ENCODE measurements around the gene BMP10. TPM values are rescaled to one million over a fixed set of nuclear protein-coding genes. Genes with fewer than 3 reads are reported as not detected.

BMP10 gene
- not detected in 2 replicates for total RNA-seq (2014; rRNA removed; shearing (Covaris generic))
- polyA plus RNA-seq (2015; cell fraction: cytosol; rRNA removed), result not detected in 2 replicates
- polyA plus RNA-seq (2015; cell fraction: nucleus; rRNA removed), result not detected in 2 replicates

DNA sequence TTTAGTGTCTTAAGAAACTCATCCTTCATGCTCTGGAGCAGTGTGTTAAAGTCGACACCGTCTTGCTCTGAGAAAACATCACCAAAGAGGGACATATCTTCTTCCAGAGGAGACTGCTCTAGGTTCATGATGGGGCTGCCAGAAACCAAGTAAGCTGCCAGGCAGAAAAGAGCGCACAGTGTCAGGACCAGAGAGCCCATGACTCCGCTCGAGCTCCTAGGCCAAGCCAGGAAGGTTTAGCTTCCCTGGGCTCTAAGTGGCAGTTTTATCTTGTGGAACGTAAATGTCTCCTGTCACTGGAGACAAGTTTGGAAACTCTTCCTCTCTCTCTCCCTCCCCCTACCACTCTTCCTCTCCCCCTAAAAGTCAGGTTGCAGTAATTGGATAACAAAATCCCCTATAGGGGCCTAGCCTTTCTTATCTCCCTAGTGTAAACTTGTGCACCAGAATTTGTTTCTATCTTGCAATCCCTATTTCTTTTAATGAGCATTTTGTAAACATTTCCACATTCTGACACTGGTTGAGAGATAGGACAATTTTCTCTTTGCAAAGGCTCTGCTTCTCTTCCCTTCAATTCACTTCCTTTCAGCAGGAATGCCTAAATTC lies at the start of gene BMP10:
BMP10 (minus strand) TSS at position 239 of the 606 bp plus-strand sequence; CDS start at position 200, 39 bp downstream.
- no peak for DNase-seq (ENCODE audit: low read depth)

GRCh38 chr2:68920481-68921170 lies 49.4 kb upstream of the BMP10 start:
- DNase-seq (ENCODE audit: low read depth), result no peak

DNA sequence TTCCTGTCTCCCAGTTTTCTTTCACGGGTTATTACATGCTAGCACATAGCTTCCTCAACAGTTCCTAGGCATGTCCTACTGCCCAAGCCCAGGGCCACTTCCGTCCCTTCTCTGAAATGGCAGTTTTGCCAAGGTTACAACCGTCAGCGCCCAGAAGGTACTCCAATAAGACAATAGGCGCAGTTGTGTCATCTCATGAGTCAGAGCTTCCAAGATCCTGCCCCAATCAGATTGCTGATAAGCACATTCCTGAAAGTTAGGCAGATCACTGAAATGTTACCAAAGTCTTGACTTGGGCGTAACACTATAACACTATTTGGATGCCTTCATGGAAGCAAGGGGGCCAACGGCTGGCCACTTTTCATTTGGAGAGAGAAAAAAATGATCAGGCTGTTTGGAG lies 47.3 kb upstream of the BMP10 start:
- peak; percentile 69 for DNase-seq (ENCODE audit: low read depth)

GRCh38 chr2:68917034-68917718 lies 46.0 kb upstream of the BMP10 start:
- DNase-seq (ENCODE audit: low read depth), result no peak

GRCh38 chr2:68916226-68916625 lies 45.0 kb upstream of the BMP10 start:
- DNase-seq (ENCODE audit: low read depth), result no peak

GRCh38 chr2:68915393-68915792 lies 44.2 kb upstream of the BMP10 start:
- no peak for DNase-seq (ENCODE audit: low read depth)

GRCh38 chr2:68913359-68913758 lies 42.2 kb upstream of the BMP10 start:
- no peak for DNase-seq (ENCODE audit: low read depth)

DNA sequence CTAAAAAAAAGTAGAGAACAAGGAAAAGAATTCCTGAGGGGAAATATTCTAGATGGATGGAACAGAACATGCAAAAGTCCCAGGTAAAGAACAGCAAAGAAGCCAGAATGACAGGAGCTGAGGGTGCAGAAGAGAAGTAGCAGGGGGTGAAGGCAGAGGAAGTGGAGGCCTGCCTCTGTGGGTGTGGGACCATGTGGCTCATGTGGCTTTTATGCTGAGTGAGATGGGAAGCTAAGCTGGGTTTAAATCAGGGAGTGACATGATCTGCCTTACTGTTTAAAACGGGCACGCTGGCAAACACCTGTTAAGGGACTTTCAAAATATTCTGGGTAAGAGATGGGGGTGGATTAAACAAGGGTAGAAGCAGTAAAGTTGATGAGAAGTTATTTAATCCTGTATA lies 41.5 kb upstream of the BMP10 start:
- DNase-seq (ENCODE audit: low read depth), result no peak

DNA sequence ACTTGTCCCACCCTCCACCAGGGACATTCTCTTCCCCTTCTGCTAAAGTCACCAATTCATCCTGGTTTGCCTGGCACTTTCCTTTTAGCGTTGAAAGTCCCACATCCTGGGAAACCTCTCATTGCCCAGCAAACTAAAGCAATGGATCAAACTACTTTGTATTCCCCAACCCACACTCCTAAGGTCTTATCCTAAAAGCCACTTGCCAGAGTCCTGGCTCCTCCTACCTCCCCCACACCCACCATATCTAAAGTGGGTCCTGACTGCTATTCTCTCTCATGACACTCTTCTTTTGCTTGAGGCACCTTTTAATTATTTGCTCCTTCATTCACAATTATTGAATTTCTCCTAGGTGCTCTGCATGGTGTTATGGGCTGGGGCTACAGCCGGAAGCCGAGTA lies 40.9 kb upstream of the BMP10 start:
- DNase-seq (ENCODE audit: low read depth), result no peak

DNA sequence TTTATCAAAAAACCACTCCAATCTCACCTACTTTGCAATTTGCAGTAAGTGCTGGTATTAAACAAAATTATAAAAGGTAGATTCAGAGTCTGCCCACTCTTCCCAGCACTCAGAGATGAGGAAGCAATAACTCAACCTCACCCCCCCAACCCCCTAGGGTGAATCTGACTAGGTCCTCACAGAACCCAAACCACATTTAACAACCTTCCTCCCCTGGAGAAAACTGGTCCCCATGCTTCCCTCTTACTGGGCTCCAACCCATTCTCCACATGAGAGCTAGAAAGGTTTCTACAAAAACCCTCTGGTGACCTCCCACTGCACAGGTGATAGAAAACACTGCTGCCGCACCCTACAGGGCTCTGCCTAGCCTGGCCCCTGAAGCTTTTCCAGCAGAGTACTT lies 40.5 kb upstream of the BMP10 start:
- no peak for DNase-seq (ENCODE audit: low read depth)

DNA sequence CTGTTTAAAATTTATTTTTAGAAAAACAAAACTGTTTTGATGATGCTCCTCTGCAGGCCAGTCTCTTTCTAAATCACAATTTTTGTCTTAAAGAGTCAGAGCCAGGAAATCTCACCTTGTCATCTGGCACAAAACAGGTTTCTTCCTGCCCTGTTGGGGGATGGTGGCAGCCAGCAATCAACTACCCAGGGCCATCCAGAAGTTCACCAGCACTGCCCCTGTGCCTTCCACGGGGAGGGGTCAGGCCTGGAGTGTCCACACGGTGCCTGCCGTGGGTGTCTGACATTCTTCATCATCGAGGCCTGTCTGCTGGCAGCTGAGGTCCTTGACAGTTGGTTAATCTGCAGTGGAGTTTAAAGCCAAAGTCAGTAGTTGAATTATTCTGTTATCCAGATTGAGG lies 40.0 kb upstream of the BMP10 start:
- DNase-seq (ENCODE audit: low read depth), result no peak

- DNase-seq (ENCODE audit: low read depth), result peak; percentile 58
Observed at GRCh38 chr2:68909793-68910674, 38.8 kb upstream of the BMP10 start.

DNA sequence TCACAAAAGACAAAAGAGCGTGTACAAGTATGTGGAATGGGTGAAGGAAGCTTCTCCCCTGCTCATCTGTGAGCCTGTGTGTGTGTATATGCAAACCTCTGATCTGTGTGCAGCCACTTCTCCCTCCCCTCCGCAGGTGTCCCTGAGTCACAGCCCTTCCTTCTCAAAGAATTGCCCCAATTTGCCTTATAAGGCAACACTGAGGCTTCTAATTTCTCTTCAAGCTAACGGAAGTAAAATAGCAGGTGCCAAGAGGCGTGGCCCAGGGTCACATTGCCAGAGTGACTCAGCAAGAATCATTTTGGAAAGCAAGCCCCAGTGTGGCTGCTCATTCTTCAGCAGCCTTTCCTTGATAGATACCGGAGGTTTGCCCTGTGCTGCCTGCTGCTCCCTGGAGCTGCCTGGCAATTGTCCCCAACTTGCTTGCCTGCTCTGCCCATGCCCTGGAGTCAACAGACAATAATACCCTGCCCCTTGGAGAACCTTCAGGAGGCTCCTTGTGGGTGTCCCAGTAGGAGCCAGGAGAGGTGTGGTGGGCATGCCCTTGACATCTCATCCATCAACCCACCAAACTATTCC lies 37.3 kb upstream of the BMP10 start:
- DNase-seq (ENCODE audit: low read depth), result peak; percentile 94

DNA sequence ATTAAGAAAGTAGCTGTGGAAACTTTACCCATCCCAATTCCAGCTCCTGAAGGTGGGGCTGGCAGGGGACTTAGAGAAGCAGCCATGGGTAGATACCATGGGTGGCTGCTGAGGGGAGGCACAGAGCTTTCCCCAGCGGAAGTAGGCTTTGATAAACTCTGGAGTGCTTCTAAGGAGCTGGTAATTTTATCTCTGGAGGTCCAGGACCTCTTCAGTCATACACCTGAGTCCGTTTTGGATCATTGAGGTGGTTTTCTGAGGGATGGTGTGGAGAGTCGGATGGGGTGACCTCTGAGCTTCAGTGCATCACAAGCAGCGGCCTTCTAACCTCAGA lies 36.7 kb upstream of the BMP10 start:
- no peak for DNase-seq (ENCODE audit: low read depth)

DNA sequence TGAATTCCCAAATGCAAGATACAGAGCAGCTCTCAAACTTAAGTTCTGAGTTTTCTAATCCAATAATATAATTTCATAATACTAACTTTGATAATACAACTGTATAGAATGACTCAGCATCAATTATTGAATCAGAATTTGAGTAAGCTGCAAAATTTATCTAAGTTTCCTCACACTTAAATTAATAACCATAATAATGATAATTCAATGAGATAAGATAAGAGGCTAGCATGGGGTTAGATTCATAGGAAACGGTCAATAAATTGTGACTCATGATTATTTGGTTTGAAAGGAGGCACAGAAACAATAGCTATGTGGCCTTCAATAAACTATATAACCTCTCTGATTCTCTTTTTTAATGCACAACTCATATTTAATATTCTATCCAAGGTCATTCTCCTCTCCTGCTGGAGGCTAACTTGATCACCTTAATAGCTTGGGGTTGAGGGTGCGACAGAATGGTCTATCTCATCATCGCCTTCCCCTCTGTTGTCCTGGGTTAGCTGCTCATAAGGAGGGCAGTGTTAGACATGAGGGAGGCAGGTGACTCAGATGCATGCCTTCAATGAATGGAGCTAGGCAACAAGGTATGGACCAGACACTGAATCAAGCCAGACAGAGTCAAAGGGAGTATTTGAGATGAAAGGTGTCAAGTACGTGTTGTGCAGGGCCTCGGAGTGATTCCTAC lies 36.2 kb upstream of the BMP10 start:
- DNase-seq (ENCODE audit: low read depth), result peak; percentile 32

GRCh38 chr2:68906716-68907115 lies 35.5 kb upstream of the BMP10 start:
- no peak for DNase-seq (ENCODE audit: low read depth)

DNA sequence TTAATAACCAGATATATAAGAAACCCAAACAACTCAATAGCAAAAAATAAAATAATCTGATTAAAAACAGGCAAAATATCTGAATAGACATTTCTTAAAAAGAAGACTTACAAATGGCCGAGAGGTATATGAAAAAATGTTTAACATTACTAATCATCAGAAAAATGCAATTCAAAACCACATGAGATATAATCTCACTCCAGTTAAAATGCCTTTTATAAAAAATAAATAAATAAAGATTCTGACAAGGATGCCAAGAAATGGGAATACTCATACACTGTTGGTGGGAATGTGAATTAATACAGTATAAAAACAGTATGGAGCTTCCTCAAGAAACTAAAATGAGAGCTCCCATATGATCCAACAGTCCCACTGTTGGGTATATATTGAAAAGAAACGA lies 33.9 kb upstream of the BMP10 start:
- no peak for DNase-seq (ENCODE audit: low read depth)

DNA sequence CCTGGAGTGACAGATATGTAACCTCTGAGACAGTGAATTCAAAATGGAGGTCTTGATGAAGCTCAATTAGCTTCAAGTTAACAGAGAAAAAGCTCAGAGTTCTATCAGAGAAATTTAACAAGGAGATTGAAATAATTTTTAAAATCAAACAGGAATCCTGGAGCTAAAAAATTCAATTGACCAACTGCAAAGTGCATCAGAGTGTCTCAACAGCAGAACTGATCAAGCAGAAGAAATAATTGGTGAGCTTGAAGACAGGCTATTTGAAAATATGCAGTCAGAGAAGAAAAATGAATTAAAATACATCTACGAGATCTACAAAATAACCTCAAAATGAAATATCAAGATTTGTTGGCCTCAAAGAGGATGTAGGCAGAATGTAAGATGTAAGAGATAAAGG lies 30.4 kb upstream of the BMP10 start:
- no peak for DNase-seq (ENCODE audit: low read depth)

GRCh38 chr2:68901199-68901514 lies 30.0 kb upstream of the BMP10 start:
- DNase-seq (ENCODE audit: low read depth), result peak; percentile 49

- DNase-seq (ENCODE audit: low read depth), result no peak
Observed at GRCh38 chr2:68900496-68901198, 29.4 kb upstream of the BMP10 start.
